Central memory CD8-positive, alpha-beta T cell (primary cell): ENCODE measurements around the gene CEP89.

ENCODE experiments used
- ATAC-seq: fragments of 150-1000 bp; cut with Tn5 transposase; replicated peaks from 2 replicates; pipeline ENCODE4 v1.10.0; 2022; ENCODE audit warnings: mild to moderate bottlenecking, moderate FRiP score, moderate number of reproducible peaks; ENCODE audit not compliant: poor library complexity, severe bottlenecking; ENCODE audit errors: extremely low read depth
- DNase-seq, 2 donors: peaks; one replicate each; pipeline ENCODE4 v3.0.0; 2021; ENCODE audit warnings: low spot score in 2 of 2
- H3K27ac Mint-ChIP-seq: one replicate; pipeline ENCODE4 v1.8.0; 2022; ENCODE audit warnings: low read depth, mild to moderate bottlenecking, moderate library complexity, mixed read lengths
- H3K27me3 Mint-ChIP-seq: one replicate; pipeline ENCODE4 v1.8.0; 2022; ENCODE audit warnings: mixed read lengths
- H3K36me3 Mint-ChIP-seq: one replicate; pipeline ENCODE4 v1.8.0; 2022; ENCODE audit warnings: mild to moderate bottlenecking, moderate library complexity, mixed read lengths; ENCODE audit not compliant: insufficient read depth
- H3K4me1 Mint-ChIP-seq: one replicate; pipeline ENCODE4 v1.8.0; 2022; ENCODE audit warnings: mixed read lengths
- H3K4me3 Mint-ChIP-seq: one replicate; pipeline ENCODE4 v1.8.0; 2022; ENCODE audit warnings: mild to moderate bottlenecking, moderate library complexity, mixed read lengths
- H3K9me3 Mint-ChIP-seq: one replicate; pipeline ENCODE4 v1.8.0; 2022; ENCODE audit warnings: mixed read lengths

The CEP89 gene

GRCh38 chr19:32935629-32936028, 36.1 kb downstream of the CEP89 start:
- no peaks in the 10 kb centered on the region for H3K9me3 Mint-ChIP-seq
- H3K4me3 Mint-ChIP-seq = no peak overlapping the region
- no peaks in the 10 kb centered on the region for H3K27me3 Mint-ChIP-seq
- H3K27ac Mint-ChIP-seq = no peak overlapping the region
- ATAC-seq (no peak), DNase-seq (no peak)
- H3K36me3 Mint-ChIP-seq = peaks cover 11% of the 10 kb centered on the region
- H3K4me1 Mint-ChIP-seq = peaks cover 8% of the 10 kb centered on the region

- H3K36me3 Mint-ChIP-seq = peaks cover 18% of the 10 kb centered on the region
- H3K4me1 Mint-ChIP-seq = peaks cover 8% of the 10 kb centered on the region
- H3K9me3 Mint-ChIP-seq = no peaks in the 10 kb centered on the region
- H3K4me3 Mint-ChIP-seq = no peak overlapping the region
- H3K27me3 Mint-ChIP-seq = no peaks in the 10 kb centered on the region
- no peak for DNase-seq
- no peak overlapping the region for H3K27ac Mint-ChIP-seq
- no peak for ATAC-seq
Measured at GRCh38 chr19:32933571-32933970, 38.2 kb downstream of the CEP89 start.

DNA sequence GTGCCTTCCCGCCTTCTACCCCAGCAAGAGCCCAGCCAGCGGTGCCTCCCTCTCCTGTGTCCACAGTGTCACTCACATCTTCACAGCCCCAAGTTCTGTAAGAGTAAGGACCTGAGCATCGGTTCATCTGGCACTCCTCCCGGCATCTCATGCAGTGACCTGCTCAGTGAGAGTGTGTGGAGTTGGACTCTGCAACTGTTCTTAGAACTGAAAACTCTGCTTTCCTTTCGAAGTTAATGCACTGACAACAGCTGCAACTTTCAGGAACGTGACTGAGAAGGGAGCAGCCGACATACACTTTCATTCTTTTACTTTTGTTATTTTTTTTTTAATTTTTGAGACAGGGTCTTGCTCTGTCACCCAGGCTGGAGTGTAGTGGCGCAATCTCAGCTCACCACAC, 41.2 kb downstream of the CEP89 start:
- Mint-ChIP-seq H3K36me3 (peaks cover 14% of the 10 kb centered on the region), H3K9me3 (no peaks in the 10 kb centered on the region), H3K27me3 (no peaks in the 10 kb centered on the region), H3K4me3 (no peak overlapping the region), H3K27ac (no peak overlapping the region), H3K4me1 (peaks cover 8% of the 10 kb centered on the region)
- ATAC-seq = no peak
- DNase-seq = no peak

DNA sequence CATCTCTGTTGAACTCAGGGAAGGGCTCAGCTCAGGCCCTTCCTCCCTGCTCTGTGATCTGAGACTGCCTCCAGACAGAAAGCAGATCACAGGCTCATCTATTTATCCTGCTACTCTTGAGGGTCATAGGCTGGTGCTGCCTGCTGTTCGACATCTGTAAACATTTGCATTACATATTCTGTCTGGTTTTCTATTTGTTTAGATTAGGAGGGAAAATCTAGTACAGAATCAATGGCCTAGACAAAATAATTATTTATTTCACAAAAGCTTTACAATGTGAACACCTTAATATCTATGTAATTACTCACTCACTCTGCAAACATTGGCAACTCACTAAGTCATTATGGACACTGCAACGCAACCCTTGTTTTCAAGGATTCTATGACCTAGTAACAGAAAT, 43.0 kb downstream of the CEP89 start:
- Mint-ChIP-seq H3K27me3 (no peaks in the 10 kb centered on the region), H3K36me3 (peaks cover 18% of the 10 kb centered on the region), H3K9me3 (no peaks in the 10 kb centered on the region), H3K4me1 (peaks cover 3% of the 10 kb centered on the region), H3K27ac (no peak overlapping the region), H3K4me3 (no peak overlapping the region)
- DNase-seq (no peak), ATAC-seq (no peak)

- no peak for DNase-seq
- Mint-ChIP-seq H3K4me1 (no peaks in the 10 kb centered on the region), H3K4me3 (no peak overlapping the region), H3K27ac (no peak overlapping the region), H3K9me3 (no peaks in the 10 kb centered on the region), H3K36me3 (peaks cover 22% of the 10 kb centered on the region), H3K27me3 (no peaks in the 10 kb centered on the region)
- no peak for ATAC-seq
Measured at GRCh38 chr19:32924200-32924599, 47.6 kb downstream of the CEP89 start.

DNA sequence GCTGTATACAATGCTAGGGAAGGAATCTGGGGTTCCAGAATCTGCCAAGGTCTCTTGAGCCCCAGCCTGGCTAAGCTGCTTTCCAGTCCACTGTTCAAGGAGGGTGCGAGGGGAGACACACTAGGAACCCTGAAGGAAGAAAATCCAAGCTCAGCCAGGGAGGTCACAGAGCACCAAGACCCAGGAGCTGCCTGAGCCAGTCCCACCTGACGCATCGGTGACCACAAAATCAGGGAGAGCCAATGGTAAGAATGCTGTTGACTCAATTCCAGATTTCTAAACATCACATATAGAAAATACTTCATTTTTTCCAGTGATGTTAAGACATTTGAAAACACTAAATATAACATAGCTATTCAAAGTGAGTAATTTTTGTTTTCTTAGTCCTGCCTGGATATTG, 50.1 kb downstream of the CEP89 start:
- Mint-ChIP-seq H3K4me3 (no peak overlapping the region), H3K9me3 (no peaks in the 10 kb centered on the region), H3K27ac (no peak overlapping the region), H3K36me3 (peaks cover 18% of the 10 kb centered on the region), H3K4me1 (no peaks in the 10 kb centered on the region), H3K27me3 (no peaks in the 10 kb centered on the region)
- ATAC-seq (no peak), DNase-seq (no peak)

GRCh38 chr19:32919365-32919764, 52.4 kb downstream of the CEP89 start:
- DNase-seq (no peak), ATAC-seq (no peak)
- H3K9me3 Mint-ChIP-seq = no peaks in the 10 kb centered on the region
- H3K4me1 Mint-ChIP-seq = no peaks in the 10 kb centered on the region
- H3K4me3 Mint-ChIP-seq = no peak overlapping the region
- no peak overlapping the region for H3K27ac Mint-ChIP-seq
- peaks cover 15% of the 10 kb centered on the region for H3K36me3 Mint-ChIP-seq
- no peaks in the 10 kb centered on the region for H3K27me3 Mint-ChIP-seq

- Mint-ChIP-seq H3K27ac (no peak overlapping the region), H3K36me3 (peaks cover 11% of the 10 kb centered on the region), H3K4me3 (no peak overlapping the region), H3K4me1 (no peaks in the 10 kb centered on the region), H3K27me3 (no peaks in the 10 kb centered on the region), H3K9me3 (no peaks in the 10 kb centered on the region)
- no peak for ATAC-seq
- DNase-seq = no peak
Measured at GRCh38 chr19:32917616-32917996, 54.2 kb downstream of the CEP89 start.

DNA sequence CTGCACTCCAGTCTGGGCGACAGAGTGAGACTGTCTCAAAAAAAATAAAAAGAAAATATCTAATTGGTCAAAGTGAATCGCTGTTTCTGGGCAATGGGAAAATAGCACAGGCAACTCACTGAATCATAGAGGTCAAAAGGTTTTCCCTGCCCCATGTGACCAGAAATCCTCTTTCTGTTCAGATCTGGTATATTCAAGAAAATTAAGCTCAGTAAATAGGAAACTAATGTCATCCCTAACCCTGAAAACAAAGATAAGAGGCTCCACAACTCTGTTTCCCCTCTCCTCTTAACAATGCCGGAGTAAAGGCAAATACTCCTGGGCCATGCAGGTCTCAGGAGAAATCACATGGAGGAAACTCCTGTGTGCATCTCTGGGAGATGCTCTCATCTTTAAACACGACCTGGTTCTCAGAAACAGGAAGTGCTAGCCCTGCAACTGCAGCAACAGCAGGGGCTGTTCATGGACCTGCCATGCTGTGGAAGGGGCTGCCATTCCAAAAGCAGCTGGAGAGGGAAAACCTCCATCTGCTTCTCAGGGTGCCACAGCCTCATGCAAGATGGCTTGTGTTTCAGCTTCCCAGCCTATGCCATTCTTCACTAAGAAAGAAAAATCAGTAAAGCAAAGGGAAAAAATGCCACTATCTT, 54.7 kb downstream of the CEP89 start:
- H3K4me3 Mint-ChIP-seq = no peak overlapping the region
- no peak for DNase-seq

GRCh38 chr19:32914879-32915660, 56.7 kb downstream of the CEP89 start:
- no peaks in the 10 kb centered on the region for H3K9me3 Mint-ChIP-seq
- no peak overlapping the region for H3K4me3 Mint-ChIP-seq
- H3K27me3 Mint-ChIP-seq = no peaks in the 10 kb centered on the region
- no peak overlapping the region for H3K27ac Mint-ChIP-seq
- H3K4me1 Mint-ChIP-seq = no peaks in the 10 kb centered on the region
- no peak for DNase-seq
- no peak for ATAC-seq
- peaks cover 5% of the 10 kb centered on the region for H3K36me3 Mint-ChIP-seq

More for the DNA sequence above, 54.7 kb downstream of the CEP89 start:
- Mint-ChIP-seq H3K9me3 (no peaks in the 10 kb centered on the region), H3K27me3 (no peaks in the 10 kb centered on the region), H3K27ac (no peak overlapping the region), H3K36me3 (peaks cover 11% of the 10 kb centered on the region), H3K4me1 (no peaks in the 10 kb centered on the region)
- ATAC-seq = no peak

- peaks cover 7% of the 10 kb centered on the region for H3K36me3 Mint-ChIP-seq
Measured at GRCh38 chr19:32911467-32911866, 60.3 kb downstream of the CEP89 start.

GRCh38 chr19:32910874-32911273, 60.9 kb downstream of the CEP89 start:
- H3K9me3 Mint-ChIP-seq = no peaks in the 10 kb centered on the region
- no peaks in the 10 kb centered on the region for H3K4me1 Mint-ChIP-seq
- DNase-seq (no peak), ATAC-seq (no peak)
- no peak overlapping the region for H3K27ac Mint-ChIP-seq
- peaks cover 6% of the 10 kb centered on the region for H3K36me3 Mint-ChIP-seq
- no peak overlapping the region for H3K4me3 Mint-ChIP-seq
- no peaks in the 10 kb centered on the region for H3K27me3 Mint-ChIP-seq

More at GRCh38 chr19:32911467-32911866, 60.3 kb downstream of the CEP89 start:
- Mint-ChIP-seq H3K9me3 (no peaks in the 10 kb centered on the region), H3K27ac (no peak overlapping the region), H3K4me3 (no peak overlapping the region), H3K27me3 (no peaks in the 10 kb centered on the region), H3K4me1 (no peaks in the 10 kb centered on the region)
- ATAC-seq (no peak), DNase-seq (no peak)

- ATAC-seq = no peak
- H3K27me3 Mint-ChIP-seq = no peaks in the 10 kb centered on the region
- no peak overlapping the region for H3K27ac Mint-ChIP-seq
- no peak overlapping the region for H3K4me3 Mint-ChIP-seq
- H3K4me1 Mint-ChIP-seq = no peaks in the 10 kb centered on the region
- H3K9me3 Mint-ChIP-seq = no peaks in the 10 kb centered on the region
- DNase-seq = no peak
- H3K36me3 Mint-ChIP-seq = peaks cover 4% of the 10 kb centered on the region
Measured at GRCh38 chr19:32910094-32910493, 61.7 kb downstream of the CEP89 start.
